ENCODE data around the gene FRRS1L. TPM values are rescaled to one million over a fixed set of nuclear protein-coding genes. Genes with fewer than 3 reads are reported as not detected.

FRRS1L gene
- total RNA-seq, 1 donor from 2014 or later: not detected

DNA sequence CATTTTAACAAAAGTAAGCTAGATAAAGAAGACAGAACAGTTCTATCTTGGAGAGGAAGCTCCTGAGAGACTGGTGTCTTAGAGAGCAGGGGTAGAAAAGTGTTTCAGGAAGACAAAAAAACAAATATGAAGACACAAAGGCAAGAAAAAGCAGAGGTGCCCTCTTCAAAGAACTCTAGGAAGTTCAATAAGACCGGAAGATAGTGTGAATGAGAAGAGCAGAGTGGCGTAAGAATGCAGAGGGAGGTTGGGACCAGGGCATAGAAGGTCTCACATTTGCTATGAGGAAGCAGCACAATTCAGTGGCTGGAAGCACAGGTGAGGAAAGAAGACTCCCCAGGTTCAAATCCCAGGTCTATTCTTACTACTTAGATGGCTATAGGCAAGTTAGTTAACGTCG is 69.9 kb downstream of the FRRS1L start:
- DNase-seq (ENCODE audit: low read depth) (no peak), FAIRE-seq (no peak)
- TF ChIP-seq, protein P1, sequence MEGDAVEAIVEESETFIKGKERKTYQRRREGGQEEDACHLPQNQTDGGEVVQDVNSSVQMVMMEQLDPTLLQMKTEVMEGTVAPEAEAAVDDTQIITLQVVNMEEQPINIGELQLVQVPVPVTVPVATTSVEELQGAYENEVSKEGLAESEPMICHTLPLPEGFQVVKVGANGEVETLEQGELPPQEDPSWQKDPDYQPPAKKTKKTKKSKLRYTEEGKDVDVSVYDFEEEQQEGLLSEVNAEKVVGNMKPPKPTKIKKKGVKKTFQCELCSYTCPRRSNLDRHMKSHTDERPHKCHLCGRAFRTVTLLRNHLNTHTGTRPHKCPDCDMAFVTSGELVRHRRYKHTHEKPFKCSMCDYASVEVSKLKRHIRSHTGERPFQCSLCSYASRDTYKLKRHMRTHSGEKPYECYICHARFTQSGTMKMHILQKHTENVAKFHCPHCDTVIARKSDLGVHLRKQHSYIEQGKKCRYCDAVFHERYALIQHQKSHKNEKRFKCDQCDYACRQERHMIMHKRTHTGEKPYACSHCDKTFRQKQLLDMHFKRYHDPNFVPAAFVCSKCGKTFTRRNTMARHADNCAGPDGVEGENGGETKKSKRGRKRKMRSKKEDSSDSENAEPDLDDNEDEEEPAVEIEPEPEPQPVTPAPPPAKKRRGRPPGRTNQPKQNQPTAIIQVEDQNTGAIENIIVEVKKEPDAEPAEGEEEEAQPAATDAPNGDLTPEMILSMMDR (IDR thresholded peaks at IDR 0.05; ENCODE audit: insufficient read depth, low read length, severe bottlenecking): no peak
- no peak overlapping the region for H3K4me3 ChIP-seq (ENCODE audit: low read depth, low read length)
- peaks cover 4% of the 10 kb centered on the region for H3K36me3 ChIP-seq (ENCODE audit: control insufficient read depth, insufficient read depth, low read length)
- H3K27me3 ChIP-seq (ENCODE audit: control insufficient read depth, insufficient read depth, low read length): no peaks in the 10 kb centered on the region

GRCh38 chr9:109095321-109095720 is 71.7 kb downstream of the FRRS1L start:
- TF ChIP-seq, protein P1 (IDR thresholded peaks at IDR 0.05; ENCODE audit: insufficient read depth, low read length, severe bottlenecking): no peak
- Histone ChIP-seq H3K27me3 (ENCODE audit: control insufficient read depth, insufficient read depth, low read length) (no peaks in the 10 kb centered on the region), H3K36me3 (ENCODE audit: control insufficient read depth, insufficient read depth, low read length) (peaks cover 6% of the 10 kb centered on the region), H3K4me3 (ENCODE audit: low read depth, low read length) (no peak overlapping the region)
- no peak for DNase-seq (ENCODE audit: low read depth)
- FAIRE-seq: no peak

DNA sequence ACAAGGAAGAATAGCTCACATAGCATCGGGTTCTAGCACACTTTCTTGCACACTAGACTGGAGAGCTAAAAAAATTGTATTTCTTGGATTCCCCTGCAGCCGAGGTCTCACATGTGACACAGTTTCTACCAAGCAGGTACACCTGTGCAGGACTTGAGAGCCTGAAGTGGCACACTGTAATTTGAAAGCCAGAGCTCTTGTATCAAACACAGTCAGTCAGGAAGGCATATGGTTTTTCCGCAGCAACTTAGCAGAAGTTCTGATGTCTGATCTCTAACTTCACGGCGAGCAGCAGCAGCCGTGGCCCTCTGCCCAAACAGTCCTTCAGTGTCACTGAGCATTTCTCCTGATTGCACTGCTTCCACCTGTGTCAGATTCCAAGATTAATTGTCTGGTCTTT is 72.8 kb downstream of the FRRS1L start:
- DNase-seq (ENCODE audit: low read depth) (no peak), FAIRE-seq (no peak)
- TF ChIP-seq, protein P1 (IDR thresholded peaks at IDR 0.05; ENCODE audit: insufficient read depth, low read length, severe bottlenecking): no peak
- peaks cover 6% of the 10 kb centered on the region for H3K36me3 ChIP-seq (ENCODE audit: control insufficient read depth, insufficient read depth, low read length)
- no peaks in the 10 kb centered on the region for H3K27me3 ChIP-seq (ENCODE audit: control insufficient read depth, insufficient read depth, low read length)
- H3K4me3 ChIP-seq (ENCODE audit: low read depth, low read length): no peak overlapping the region

DNA sequence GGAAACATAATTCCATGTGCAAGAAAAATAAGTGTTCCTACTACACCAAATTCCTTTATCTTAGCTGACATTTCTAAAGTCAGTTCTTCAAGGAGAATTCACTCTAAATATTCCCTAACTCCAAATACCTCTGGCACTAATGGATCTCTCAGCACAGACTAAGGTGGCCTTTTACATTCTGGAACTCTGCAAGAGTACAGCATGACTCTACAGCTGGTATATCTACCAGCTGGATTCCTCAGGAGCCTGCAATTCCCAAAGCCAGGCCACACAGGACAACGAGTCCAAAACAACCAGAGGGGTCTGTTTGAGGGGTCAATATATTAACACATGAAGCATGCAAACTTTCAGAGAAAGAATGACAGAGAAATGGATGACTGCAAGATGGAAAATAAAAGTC is 74.5 kb downstream of the FRRS1L start:
- TF ChIP-seq, protein P1 (IDR thresholded peaks at IDR 0.05; ENCODE audit: insufficient read depth, low read length, severe bottlenecking): no peak
- DNase-seq (ENCODE audit: low read depth): no peak
- no peak for FAIRE-seq
- no peaks in the 10 kb centered on the region for H3K27me3 ChIP-seq (ENCODE audit: control insufficient read depth, insufficient read depth, low read length)
- peaks cover 8% of the 10 kb centered on the region for H3K36me3 ChIP-seq (ENCODE audit: control insufficient read depth, insufficient read depth, low read length)
- no peak overlapping the region for H3K4me3 ChIP-seq (ENCODE audit: low read depth, low read length)

DNA sequence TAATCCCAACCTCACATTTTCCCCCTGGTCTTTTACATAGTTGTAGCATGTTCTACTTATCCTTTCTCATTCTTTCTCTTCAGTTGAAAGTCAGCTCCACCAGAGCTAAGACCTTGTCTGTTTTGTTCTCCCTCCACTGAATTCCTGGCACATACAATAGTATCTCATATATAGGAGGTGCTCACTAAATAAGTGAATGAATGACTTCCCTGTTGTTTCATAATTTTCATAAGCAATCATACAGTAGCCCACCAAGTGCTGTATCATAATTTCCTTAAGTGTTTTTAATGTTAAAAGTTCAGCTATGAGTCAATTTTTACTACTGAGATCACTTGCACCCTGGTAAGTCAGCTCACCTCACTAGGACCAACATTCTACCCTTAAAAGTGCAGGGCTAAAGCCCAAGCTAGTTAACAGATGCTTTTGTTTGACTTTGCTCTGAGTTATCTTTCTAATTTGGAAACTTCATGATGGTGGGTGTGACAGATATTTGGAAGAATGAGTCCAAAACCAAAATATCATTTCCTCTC is 74.9 kb downstream of the FRRS1L start:
- Histone ChIP-seq H3K27me3 (ENCODE audit: control insufficient read depth, insufficient read depth, low read length) (no peaks in the 10 kb centered on the region), H3K36me3 (ENCODE audit: control insufficient read depth, insufficient read depth, low read length) (peaks cover 8% of the 10 kb centered on the region), H3K4me3 (ENCODE audit: low read depth, low read length) (no peak overlapping the region)
- DNase-seq (ENCODE audit: low read depth) (no peak), FAIRE-seq (no peak)
- TF ChIP-seq, protein P1 (IDR thresholded peaks at IDR 0.05; ENCODE audit: insufficient read depth, low read length, severe bottlenecking): no peak

- Histone ChIP-seq H3K4me3 (ENCODE audit: low read depth, low read length) (no peak overlapping the region), H3K36me3 (ENCODE audit: control insufficient read depth, insufficient read depth, low read length) (peaks cover 7% of the 10 kb centered on the region), H3K27me3 (ENCODE audit: control insufficient read depth, insufficient read depth, low read length) (no peaks in the 10 kb centered on the region)
- TF ChIP-seq, protein P1 (IDR thresholded peaks at IDR 0.05; ENCODE audit: insufficient read depth, low read length, severe bottlenecking): no peak
- DNase-seq (ENCODE audit: low read depth) (no peak), FAIRE-seq (no peak)
Observed at GRCh38 chr9:109088221-109088620, 78.8 kb downstream of the FRRS1L start.

Data from bronchial epithelial cell (primary cell).